Lung (tissue), 16 donors: ENCODE data around the gene PARP11. TPM values are rescaled to one million over a fixed set of nuclear protein-coding genes. Genes with fewer than 3 reads are reported as not detected.
A peak's percentile ranks its signal among the peaks of the same experiment; 100 is the strongest.

Experiments used
- ATAC-seq: fragments of 200-7000 bp; cut with Tn5 transposase; one replicate; pipeline ENCODE4 v1.9.1; 2020; ENCODE audit warnings: moderate number of reproducible peaks; ENCODE audit not compliant: insufficient read depth, low FRiP score
- DNase-seq, 3 donors: peaks; one replicate each; pipeline ENCODE4 v3.0.0-alpha.2; 2013 to 2017
- H3K27ac ChIP-seq, 2 donors: one replicate each; pipeline ENCODE4 v1.5.1; 2013; ENCODE audit warnings: mild to moderate bottlenecking in 2 of 2, moderate library complexity in 2 of 2, control low read depth in 1 of 2, inconsistent platforms in 1 of 2, low read depth in 1 of 2, low read length in 1 of 2
- H3K27me3 ChIP-seq, 3 donors: one replicate each; pipeline ENCODE4 v1.5.1; 2013; ENCODE audit warnings: low read length in 2 of 3; ENCODE audit not compliant: control insufficient read depth in 3 of 3, insufficient read depth in 3 of 3
- H3K36me3 ChIP-seq, 4 donors: one replicate each; pipeline ENCODE4 v1.5.1; 2013; ENCODE audit warnings: low read length in 4 of 4, mild to moderate bottlenecking in 1 of 4, moderate library complexity in 1 of 4; ENCODE audit not compliant: control insufficient read depth in 4 of 4, insufficient read depth in 4 of 4
- H3K4me1 ChIP-seq, 5 donors: one replicate each; pipeline ENCODE4 v1.5.1; 2013; ENCODE audit warnings: low read length in 5 of 5, mild to moderate bottlenecking in 2 of 5, moderate library complexity in 1 of 5; ENCODE audit not compliant: control insufficient read depth in 5 of 5, insufficient read depth in 5 of 5
- H3K4me3 ChIP-seq: one replicate; pipeline ENCODE4 v1.5.1; 2013; ENCODE audit warnings: mild to moderate bottlenecking, control low read depth, moderate library complexity
- H3K9ac ChIP-seq, 2 donors: one replicate each; pipeline ENCODE4 v1.5.1; 2013; ENCODE audit warnings: low read length in 2 of 2, control low read depth in 1 of 2; ENCODE audit not compliant: insufficient read depth in 1 of 2
- H3K9me3 ChIP-seq, 4 donors: one replicate each; pipeline ENCODE4 v1.5.1; 2013; ENCODE audit warnings: low read length in 3 of 4, mild to moderate bottlenecking in 1 of 4, moderate library complexity in 1 of 4; ENCODE audit not compliant: control insufficient read depth in 4 of 4, insufficient read depth in 3 of 4
- CTCF ChIP-seq: IDR thresholded peaks from 2 replicates; pipeline ENCODE4 v1.5.1; 2012; ENCODE audit warnings: mild to moderate bottlenecking; ENCODE audit errors: control extremely low read depth, extremely low read depth
- WGBS, 2 donors: extraction: QIAGEN DNeasy Blood & Tissue Kit; methylation state at CpG; one replicate each; pipeline ENCODE4 v1.1.7; 2013; 5-methylcytosine and 5-hydroxymethylcytosine counted together
- long read RNA-seq, 5 donors: transcript quantifications; one replicate each; lab custom pipeline, GENCODE V29; 2026
- polyA plus RNA-seq, 2 donors: library from polyadenylated mRNA; stranded (reverse); fragments of 200-250 nt; gene quantifications; one replicate each; pipeline ENCODE4 v1.2.1, GENCODE V29; 2013
- total RNA-seq, 2 donors: library from RNA; depleted of rRNA in 1 of 2; stranded (reverse); fragments of >200 nt in 1 of 2; gene quantifications; one replicate each; pipeline ENCODE4 v1.2.1, GENCODE V29; 2014 to 2021
- donor health status: control.
- donor health status: control.
- donor health status: Bipolar disorder and iron deficiency.
- donor health status: healthy.
- donor health status: DM: yes; HTN: yes; CAD: no.

PARP11 gene
- total RNA-seq (10 to 100 TPM; 12.5 to 12.8 TPM), polyA plus RNA-seq (1 to 10 TPM; 2.7 to 3.7 TPM)
- long read RNA-seq, donor 1, full-length matches to known transcripts, result 5 of 5 reads
- long read RNA-seq, donor 1, partial matches to known transcripts, result 0 of 5 reads
- long read RNA-seq, donor 1, other reads (novel, unspliced or antisense), result 0 of 5 reads
- long read RNA-seq, donor 2, full-length matches to known transcripts, result 1 of 1 reads
- long read RNA-seq, donor 2, partial matches to known transcripts, result 0 of 1 reads
- long read RNA-seq, donor 2, other reads (novel, unspliced or antisense), result 0 of 1 reads
- long read RNA-seq, donor 3, result 0 reads
- long read RNA-seq, donor 4, full-length matches to known transcripts, result 2 of 2 reads
- long read RNA-seq, donor 4, partial matches to known transcripts, result 0 of 2 reads
- long read RNA-seq, donor 4, other reads (novel, unspliced or antisense), result 0 of 2 reads
- long read RNA-seq, donor 5, full-length matches to known transcripts, result 4 of 4 reads
- long read RNA-seq, donor 5, partial matches to known transcripts, result 0 of 4 reads
- long read RNA-seq, donor 5, other reads (novel, unspliced or antisense), result 0 of 4 reads

- peaks cover 0 to 15% (median 6%) of the 10 kb centered on the region in 5 donors for H3K4me1 ChIP-seq
- H3K36me3 ChIP-seq, result no peaks in the 10 kb centered on the region
- ATAC-seq (peak; percentile 100), DNase-seq (peak; percentile 98 to 99 (median 98))
- TF ChIP-seq CTCF, result no peak
- peak within 1 kb of the TSS; percentile 83 to 86 for H3K9ac ChIP-seq
- H3K4me3 ChIP-seq, result peak within 1 kb of the TSS; percentile 55
- 1% methylated on average over 52 to 55 of the region's 55 CpGs for WGBS, 2 donors
- H3K27me3 ChIP-seq, result no peaks in the 10 kb centered on the region
- peak within 1 kb of the TSS; percentile 83 to 98 for H3K27ac ChIP-seq
- no peaks in the 10 kb centered on the region for H3K9me3 ChIP-seq
Measured at GRCh38 chr12:3872800-3873636, at the start of gene PARP11. PARP11 (minus strand) TSS chr12:3873399; CDS start chr12:3873229, 170 bp downstream.

- Histone ChIP-seq H3K9me3 (peaks cover 0 to 4% (median 0%) of the 10 kb centered on the region in 4 donors), H3K4me1 (peaks cover 0 to 8% (median 0%) of the 10 kb centered on the region in 5 donors), H3K27ac (no peak overlapping the region), H3K4me3 (no peak overlapping the region), H3K9ac (no peak overlapping the region), H3K36me3 (no peaks in the 10 kb centered on the region), H3K27me3 (peaks cover 0 to 15% (median 3%) of the 10 kb centered on the region in 3 donors)
- DNase-seq (peak in 1 of 3 donors; percentile 6), ATAC-seq (no peak)
- 77 to 94% methylated on average over 6 of the region's 6 CpGs for WGBS, 2 donors
- no peak for TF ChIP-seq CTCF
Measured at GRCh38 chr12:3922033-3922432, 48.8 kb upstream of the PARP11 start.

- WGBS, 2 donors, result 66 to 90% methylated on average over 3 of the region's 3 CpGs
Measured at GRCh38 chr12:3921526-3921925, 48.3 kb upstream of the PARP11 start.

More at GRCh38 chr12:3921526-3921925, 48.3 kb upstream of the PARP11 start:
- Histone ChIP-seq H3K4me1 (peaks cover 0 to 8% (median 0%) of the 10 kb centered on the region in 5 donors), H3K4me3 (no peak overlapping the region), H3K27me3 (peaks cover 0 to 15% (median 3%) of the 10 kb centered on the region in 3 donors), H3K9ac (no peak overlapping the region), H3K9me3 (peaks cover 0 to 4% (median 0%) of the 10 kb centered on the region in 4 donors), H3K36me3 (no peaks in the 10 kb centered on the region), H3K27ac (no peak overlapping the region)
- DNase-seq (no peak), ATAC-seq (no peak)
- TF ChIP-seq CTCF, result no peak
